Measurements from ENCODE around the gene AMOT. TPM values are rescaled to one million over a fixed set of nuclear protein-coding genes. Genes with fewer than 3 reads are reported as not detected.

Gene AMOT
- polyA plus RNA-seq, 1 of the 3 experiments (the other 2 are of a cell fraction) = 3.4 TPM

DNA sequence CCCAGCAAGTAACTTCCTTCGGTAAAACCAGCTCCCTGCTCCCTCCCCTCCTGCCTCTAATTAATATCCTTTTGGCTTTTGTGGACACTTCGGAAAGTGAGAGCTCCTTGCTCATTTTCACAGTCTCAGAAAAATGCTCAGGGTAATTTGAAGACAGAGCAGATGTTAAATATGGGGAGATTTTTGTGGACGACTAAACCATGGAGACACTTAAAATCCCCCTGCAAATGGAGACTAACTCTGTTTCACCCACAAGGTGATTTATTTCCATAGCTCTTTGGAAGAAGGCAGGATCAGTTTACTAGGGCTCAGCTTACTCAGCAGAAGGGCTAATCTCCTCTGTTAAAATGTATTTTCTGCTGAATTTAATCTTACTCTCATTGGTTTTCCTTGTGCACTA is 12.2 kb upstream of the AMOT start:
- Histone ChIP-seq H2AFZ (ENCODE audit: low read depth) (no peak overlapping the region), H4K20me1 (ENCODE audit: insufficient read depth) (no peaks in the 10 kb centered on the region), H3K79me2 (ENCODE audit: insufficient read depth) (no peaks in the 10 kb centered on the region), H3K36me3 (replicated peaks in 1 of 2; ENCODE audit: control insufficient read depth in 1 of 2, insufficient read depth in 2 of 2, low read length in 1 of 2) (no peaks in the 10 kb centered on the region), H3K27me3 (ENCODE audit: insufficient read depth) (peaks cover 16% of the 10 kb centered on the region), H3K27ac (ENCODE audit: low read depth in 2 of 2, low read length in 1 of 2) (no peak overlapping the region), H3K4me2 (no peak overlapping the region), H3K4me1 (ENCODE audit: control insufficient read depth in 1 of 2, insufficient read depth in 2 of 2, low read depth in 1 of 2, low read length in 1 of 2) (peaks cover 0 to 5% of the 10 kb centered on the region in 2 experiments; a peak in 1 of 4 replicates), H3K9me2 (no peaks in the 10 kb centered on the region), H3F3A (replicated peaks; ENCODE audit: insufficient read depth) (no peaks in the 10 kb centered on the region), H3K9me3 (no peaks in the 10 kb centered on the region), H3K4me3 (ENCODE audit: low read depth in 2 of 2, low read length in 1 of 2) (no peak overlapping the region), H3K9ac (no peak overlapping the region)
- ChIA-PET CTCF (interaction anchor here (1.8 kb wide), 1 partner anchor 11 kb away, joined by 10 read pairs; the partner anchor contains the start of gene AMOT), POLR2A (no interaction called here)
- TF ChIP-seq RFX5 (IDR thresholded peaks at IDR 0.05; ENCODE audit: low read length) = no peak
- no peak for TF ChIP-seq SIN3A (IDR thresholded peaks at IDR 0.05; ENCODE audit: borderline replicate concordance, low read depth, low read length)
- TF ChIP-seq FOSL2 (IDR thresholded peaks at IDR 0.05; ENCODE audit: borderline replicate concordance, low read depth) = no peak
- TF ChIP-seq TEAD4 (IDR thresholded peaks at IDR 0.05; ENCODE audit: borderline replicate concordance, insufficient read depth) = no peak
- no peak for TF ChIP-seq MEF2A (IDR thresholded peaks at IDR 0.05; ENCODE audit: borderline replicate concordance, low read depth)
- no peak for TF ChIP-seq RAD21 (IDR thresholded peaks at IDR 0.05; ENCODE audit: low read length)
- no peak for TF ChIP-seq ELF1 (IDR thresholded peaks at IDR 0.05)
- no peak for TF ChIP-seq EZH2phosphoT487 (IDR thresholded peaks at IDR 0.05; ENCODE audit: borderline replicate concordance, low read depth)
- TF ChIP-seq, protein P1, sequence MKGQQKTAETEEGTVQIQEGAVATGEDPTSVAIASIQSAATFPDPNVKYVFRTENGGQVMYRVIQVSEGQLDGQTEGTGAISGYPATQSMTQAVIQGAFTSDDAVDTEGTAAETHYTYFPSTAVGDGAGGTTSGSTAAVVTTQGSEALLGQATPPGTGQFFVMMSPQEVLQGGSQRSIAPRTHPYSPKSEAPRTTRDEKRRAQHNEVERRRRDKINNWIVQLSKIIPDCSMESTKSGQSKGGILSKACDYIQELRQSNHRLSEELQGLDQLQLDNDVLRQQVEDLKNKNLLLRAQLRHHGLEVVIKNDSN (IDR thresholded peaks at IDR 0.05; ENCODE audit: borderline replicate concordance, low read depth) = no peak
- no peak for TF ChIP-seq TAF1 (IDR thresholded peaks at IDR 0.05; ENCODE audit: borderline replicate concordance, low read depth, low read length)
- TF ChIP-seq, protein P2, sequence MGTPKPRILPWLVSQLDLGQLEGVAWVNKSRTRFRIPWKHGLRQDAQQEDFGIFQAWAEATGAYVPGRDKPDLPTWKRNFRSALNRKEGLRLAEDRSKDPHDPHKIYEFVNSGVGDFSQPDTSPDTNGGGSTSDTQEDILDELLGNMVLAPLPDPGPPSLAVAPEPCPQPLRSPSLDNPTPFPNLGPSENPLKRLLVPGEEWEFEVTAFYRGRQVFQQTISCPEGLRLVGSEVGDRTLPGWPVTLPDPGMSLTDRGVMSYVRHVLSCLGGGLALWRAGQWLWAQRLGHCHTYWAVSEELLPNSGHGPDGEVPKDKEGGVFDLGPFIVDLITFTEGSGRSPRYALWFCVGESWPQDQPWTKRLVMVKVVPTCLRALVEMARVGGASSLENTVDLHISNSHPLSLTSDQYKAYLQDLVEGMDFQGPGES (IDR thresholded peaks at IDR 0.05; ENCODE audit: low read depth, low read length) = no peak
- no peak for TF ChIP-seq GABPA (IDR thresholded peaks at IDR 0.05; ENCODE audit: low read depth)
- TF ChIP-seq, protein P3, sequence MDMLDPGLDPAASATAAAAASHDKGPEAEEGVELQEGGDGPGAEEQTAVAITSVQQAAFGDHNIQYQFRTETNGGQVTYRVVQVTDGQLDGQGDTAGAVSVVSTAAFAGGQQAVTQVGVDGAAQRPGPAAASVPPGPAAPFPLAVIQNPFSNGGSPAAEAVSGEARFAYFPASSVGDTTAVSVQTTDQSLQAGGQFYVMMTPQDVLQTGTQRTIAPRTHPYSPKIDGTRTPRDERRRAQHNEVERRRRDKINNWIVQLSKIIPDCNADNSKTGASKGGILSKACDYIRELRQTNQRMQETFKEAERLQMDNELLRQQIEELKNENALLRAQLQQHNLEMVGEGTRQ (IDR thresholded peaks at IDR 0.05; ENCODE audit: borderline replicate concordance, low read depth, low read length) = no peak
- TF ChIP-seq MXI1 (IDR thresholded peaks at IDR 0.05; ENCODE audit: low read depth, low read length) = no peak
- TF ChIP-seq GATA2 (CRISPR knock-in tag; IDR thresholded peaks at IDR 0.05) = no peak
- TF ChIP-seq, protein P4, sequence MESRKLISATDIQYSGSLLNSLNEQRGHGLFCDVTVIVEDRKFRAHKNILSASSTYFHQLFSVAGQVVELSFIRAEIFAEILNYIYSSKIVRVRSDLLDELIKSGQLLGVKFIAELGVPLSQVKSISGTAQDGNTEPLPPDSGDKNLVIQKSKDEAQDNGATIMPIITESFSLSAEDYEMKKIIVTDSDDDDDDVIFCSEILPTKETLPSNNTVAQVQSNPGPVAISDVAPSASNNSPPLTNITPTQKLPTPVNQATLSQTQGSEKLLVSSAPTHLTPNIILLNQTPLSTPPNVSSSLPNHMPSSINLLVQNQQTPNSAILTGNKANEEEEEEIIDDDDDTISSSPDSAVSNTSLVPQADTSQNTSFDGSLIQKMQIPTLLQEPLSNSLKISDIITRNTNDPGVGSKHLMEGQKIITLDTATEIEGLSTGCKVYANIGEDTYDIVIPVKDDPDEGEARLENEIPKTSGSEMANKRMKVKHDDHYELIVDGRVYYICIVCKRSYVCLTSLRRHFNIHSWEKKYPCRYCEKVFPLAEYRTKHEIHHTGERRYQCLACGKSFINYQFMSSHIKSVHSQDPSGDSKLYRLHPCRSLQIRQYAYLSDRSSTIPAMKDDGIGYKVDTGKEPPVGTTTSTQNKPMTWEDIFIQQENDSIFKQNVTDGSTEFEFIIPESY (IDR thresholded peaks at IDR 0.05; ENCODE audit: borderline replicate concordance, low read depth) = no peak
- no peak for TF ChIP-seq RCOR1 (IDR thresholded peaks at IDR 0.05; ENCODE audit: low read length)
- TF ChIP-seq, protein P5, sequence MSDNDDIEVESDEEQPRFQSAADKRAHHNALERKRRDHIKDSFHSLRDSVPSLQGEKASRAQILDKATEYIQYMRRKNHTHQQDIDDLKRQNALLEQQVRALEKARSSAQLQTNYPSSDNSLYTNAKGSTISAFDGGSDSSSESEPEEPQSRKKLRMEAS (IDR thresholded peaks at IDR 0.05; ENCODE audit: low read depth) = no peak
- WGBS (ENCODE audit: low lambda C conversion rate) = 43% methylated on average over 3 of the region's 3 CpGs
- DNase-seq = no peak
